ENCODE measurements around the gene P3H3.

P3H3 gene, protein sequence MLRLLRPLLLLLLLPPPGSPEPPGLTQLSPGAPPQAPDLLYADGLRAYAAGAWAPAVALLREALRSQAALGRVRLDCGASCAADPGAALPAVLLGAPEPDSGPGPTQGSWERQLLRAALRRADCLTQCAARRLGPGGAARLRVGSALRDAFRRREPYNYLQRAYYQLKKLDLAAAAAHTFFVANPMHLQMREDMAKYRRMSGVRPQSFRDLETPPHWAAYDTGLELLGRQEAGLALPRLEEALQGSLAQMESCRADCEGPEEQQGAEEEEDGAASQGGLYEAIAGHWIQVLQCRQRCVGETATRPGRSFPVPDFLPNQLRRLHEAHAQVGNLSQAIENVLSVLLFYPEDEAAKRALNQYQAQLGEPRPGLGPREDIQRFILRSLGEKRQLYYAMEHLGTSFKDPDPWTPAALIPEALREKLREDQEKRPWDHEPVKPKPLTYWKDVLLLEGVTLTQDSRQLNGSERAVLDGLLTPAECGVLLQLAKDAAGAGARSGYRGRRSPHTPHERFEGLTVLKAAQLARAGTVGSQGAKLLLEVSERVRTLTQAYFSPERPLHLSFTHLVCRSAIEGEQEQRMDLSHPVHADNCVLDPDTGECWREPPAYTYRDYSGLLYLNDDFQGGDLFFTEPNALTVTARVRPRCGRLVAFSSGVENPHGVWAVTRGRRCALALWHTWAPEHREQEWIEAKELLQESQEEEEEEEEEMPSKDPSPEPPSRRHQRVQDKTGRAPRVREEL

DNA sequence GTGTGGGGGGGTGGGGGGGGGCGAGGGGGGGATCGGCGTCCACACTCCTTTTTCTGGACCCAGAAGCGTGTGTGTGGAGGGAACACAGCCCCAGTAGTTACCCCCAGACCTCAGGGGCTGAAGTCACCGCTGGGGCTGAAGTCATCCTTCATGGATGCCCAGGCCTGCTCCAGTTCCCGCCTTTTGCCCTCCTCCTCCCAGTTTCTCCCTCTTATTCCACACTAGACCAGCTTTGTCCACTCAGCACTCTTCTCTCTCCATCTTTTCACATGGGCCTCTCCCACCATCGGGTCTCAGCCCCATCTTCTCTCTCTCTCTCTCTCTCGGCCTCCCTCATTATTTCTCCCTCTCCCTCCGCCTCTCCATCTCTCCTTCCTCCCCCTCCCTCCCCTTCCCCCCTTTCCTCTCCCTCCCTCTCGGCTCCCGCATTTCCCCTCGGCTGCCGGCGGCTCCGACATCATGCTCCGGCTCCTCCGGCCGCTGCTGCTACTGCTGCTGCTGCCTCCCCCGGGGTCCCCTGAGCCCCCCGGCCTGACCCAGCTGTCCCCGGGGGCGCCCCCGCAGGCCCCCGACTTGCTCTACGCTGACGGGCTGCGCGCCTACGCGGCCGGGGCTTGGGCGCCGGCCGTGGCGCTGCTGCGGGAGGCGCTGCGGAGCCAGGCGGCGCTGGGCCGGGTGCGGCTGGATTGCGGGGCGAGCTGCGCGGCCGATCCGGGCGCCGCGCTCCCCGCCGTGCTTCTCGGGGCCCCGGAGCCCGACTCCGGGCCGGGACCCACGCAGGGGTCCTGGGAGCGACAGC is at the start of gene P3H3:
Gene P3H3 (plus strand): TSS at position 426 of the 799 bp plus-strand sequence. CDS start 34 bp downstream, at position 460.
- no peak for DNase-seq (ENCODE audit: low read depth in 2 of 2)

DNA sequence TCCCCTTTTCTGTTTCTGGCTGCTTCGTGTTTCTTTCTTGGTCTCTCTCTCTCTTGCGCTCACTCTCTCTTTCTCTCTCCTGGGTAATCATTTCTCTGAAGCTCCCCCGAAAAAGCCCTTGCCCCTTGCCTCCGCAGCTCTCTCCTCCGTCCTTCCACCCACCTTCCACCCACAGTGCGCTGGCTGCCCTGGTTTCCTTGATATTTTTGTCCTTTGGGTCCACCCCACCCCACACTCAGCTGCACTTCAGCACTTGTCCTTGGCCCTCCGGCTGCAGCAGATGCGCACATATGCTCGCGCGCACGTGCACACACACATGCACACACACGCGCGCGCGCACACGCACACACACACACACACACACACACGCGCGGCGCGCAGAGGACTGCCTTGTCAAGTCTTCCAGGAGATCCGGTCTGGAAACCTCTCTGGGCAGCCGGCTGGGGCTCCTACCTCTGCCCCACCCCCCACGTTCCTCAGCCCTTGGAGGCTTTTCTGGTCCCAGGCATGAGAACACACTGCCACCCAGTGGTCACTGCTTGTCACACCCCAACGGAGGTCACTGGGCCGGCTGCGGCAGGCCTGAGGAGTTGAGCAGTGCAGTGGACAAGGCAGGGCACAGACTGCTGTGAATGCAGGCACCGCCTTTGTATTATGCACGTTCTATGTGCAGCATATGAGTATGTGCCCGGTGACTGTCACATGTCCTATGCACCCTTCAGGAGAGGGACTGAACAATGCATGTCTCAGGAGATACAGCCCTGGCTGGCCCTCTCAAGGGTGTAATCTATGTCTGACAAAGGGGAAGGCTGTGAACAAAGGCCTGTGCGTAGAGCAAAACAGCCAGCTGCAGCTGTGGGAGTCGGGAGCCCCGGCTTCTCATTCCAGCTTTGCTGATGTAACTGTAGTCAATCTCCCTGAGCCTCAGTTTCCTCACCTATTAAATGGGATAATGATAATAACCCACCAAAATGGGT is 49.3 kb upstream of the P3H3 start:
- peak; percentile 79 to 90 for DNase-seq (ENCODE audit: low read depth in 2 of 2)

DNA sequence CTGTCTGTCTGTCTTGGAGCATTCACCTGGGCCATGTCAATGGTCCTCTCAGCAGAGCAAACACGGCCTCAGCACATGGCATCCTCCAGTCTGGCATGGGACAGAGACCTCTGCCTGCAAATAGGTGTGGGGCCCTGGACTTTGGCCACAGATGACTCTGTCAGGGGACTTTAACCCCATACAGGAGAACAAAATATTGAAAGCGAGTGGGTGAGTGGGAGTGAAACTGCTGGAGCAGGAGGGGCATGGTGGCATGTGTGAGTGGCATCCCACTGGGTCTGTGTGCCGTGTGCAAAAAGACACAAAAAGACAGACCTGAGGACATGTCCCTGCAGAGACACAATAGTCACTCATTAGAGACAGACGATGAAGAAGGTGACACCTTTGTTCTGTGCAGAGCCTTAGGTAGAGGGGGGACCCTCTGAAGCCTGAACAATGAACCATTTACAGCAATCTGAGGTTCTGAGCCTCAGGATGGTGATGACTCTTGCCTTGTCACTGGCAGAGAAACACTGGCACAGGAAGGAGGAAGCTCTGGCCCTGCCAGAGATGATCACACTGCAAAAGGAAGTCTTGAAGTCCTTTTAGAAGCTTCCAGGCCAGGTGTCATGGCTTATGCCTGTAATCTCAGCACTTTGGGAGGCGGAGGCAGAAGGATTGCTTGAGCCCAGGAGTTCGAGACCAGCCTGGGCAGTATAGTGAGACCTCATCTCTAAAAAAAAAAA is 48.3 kb upstream of the P3H3 start:
- no peak for DNase-seq (ENCODE audit: low read depth in 2 of 2)

DNA sequence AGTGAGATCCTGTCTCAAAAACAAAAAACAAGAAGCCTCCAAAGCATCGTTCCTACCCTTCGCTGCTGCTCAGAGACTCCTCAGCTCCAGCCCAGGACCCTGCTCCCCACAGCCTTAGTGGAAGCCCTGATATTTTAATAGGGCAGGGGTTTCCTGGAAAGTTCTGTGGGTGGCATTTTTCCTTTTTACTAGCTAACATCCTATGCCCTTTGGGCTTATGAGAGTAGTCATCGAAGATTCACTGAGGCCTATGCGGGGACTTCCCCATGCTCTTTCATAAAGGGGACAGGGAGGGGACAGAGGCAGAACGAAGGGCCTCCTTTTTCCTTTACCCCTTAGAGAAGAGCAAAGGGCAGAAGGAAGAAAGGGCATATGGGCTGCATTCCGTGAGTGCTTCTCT is 47.6 kb upstream of the P3H3 start:
- DNase-seq (ENCODE audit: low read depth in 2 of 2) = no peak

DNA sequence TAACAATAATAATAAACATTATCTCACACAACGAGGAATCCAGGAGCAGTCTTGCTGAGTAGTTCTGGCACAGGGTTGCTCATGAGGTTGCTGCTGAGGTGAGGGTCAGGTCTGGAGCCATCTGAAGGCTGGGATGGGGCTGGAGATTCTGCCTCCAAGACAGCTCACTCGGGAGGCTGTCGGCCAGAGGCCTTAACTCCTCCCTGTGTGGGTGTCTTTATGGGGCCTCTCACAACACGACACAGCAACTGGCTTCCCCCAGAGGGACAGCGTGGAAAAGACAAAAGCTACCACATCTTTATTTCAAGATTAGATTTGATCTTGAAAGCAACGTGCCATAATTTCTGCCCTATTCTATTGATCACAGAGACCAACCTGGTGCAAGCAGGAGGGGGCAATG is 46.1 kb upstream of the P3H3 start:
- DNase-seq (ENCODE audit: low read depth in 2 of 2) = no peak

DNA sequence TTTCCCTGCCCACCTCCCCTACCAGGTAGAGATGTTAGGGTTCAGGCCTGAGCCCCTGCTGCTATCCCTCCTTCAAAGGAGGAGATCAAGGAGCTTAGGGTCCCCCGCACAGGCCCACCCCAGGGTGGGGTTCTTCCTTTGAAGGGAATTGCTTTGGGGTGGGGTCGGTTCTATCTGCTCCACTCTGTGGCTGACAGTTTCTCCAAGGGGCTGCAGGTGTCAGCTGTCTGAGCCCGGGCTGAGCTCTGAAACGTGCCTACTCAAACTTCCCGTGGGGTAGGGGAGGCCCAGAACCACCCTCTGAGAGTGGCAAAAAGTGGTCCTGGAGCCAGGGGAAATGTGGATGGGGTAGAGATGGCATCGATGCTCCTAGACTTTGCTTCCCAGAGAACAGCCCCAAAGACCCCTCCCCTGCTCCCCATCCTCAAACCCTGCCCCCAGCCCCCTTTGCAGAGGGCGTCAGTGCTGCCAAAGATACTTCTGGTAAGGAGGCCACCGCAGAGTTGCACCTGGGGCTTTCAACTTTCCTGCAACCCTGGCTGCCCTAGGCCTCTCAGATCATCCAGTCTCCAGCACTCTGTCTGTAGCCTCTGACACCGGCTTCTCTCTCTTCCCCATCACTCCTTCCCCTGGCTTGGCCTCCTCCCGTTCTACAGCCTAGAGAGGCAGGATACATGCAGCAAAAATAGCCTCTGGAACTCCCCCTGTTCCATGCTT is 45.2 kb upstream of the P3H3 start:
- DNase-seq (ENCODE audit: low read depth in 2 of 2) = no peak

DNA sequence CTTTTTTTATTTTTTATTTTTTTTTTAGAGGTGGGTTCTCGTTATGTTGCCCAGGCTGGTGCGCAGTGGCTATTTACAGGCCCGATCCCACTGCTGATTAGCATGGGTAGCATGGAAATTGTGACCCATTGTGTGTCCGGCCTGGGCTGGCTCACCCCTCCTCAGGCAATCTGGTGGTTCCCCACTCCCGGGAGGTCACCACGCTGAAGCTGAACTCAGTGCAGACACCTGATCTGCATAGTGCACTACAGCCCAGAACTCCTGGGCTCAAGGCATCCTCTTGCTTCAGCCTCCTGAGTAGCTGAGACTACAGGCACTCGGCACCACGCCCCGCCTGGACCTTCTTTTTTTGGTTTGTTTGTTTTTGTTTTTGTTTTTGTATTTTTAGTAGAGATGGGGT is 44.4 kb upstream of the P3H3 start:
- DNase-seq (ENCODE audit: low read depth in 2 of 2) = no peak

DNA sequence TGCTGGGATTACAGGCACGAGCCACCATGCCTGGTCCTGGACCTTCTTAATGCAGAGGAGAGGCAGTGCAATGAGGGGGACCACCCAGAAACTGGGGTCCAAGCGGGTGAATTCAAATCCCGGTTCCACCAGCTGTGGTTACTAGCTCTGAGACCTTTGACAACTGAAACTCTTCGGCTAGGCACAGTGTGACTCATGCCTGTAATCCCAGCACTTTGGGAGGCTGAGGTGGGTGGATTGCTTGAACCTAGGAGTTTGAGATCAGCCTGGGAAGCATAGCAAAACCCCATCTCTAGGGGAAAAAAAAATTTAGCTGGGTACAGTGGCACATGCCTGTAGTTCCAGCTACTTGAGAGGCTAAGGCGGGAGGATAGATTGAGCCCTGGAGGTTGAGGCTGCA is 43.9 kb upstream of the P3H3 start:
- no peak for DNase-seq (ENCODE audit: low read depth in 2 of 2)

DNA sequence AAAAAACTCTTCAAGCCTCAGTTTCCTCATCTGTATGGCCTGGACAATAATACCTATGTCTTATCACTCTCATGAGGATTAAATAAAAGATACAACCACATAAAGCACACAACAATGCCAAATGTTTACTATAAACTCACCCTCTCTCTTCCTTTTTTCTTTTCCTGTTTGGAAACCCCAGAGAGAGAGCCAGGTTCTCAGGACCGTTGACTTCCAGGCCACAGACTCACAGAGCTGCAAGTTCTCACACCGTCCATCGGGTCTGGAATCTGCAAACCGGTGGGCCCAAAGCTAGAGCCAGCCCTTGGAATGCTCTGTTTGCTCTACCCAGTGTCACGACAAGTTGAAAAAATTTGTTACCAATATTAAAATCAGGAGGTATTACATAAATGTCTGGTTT is 43.4 kb upstream of the P3H3 start:
- DNase-seq (ENCODE audit: low read depth in 2 of 2) = no peak

DNA sequence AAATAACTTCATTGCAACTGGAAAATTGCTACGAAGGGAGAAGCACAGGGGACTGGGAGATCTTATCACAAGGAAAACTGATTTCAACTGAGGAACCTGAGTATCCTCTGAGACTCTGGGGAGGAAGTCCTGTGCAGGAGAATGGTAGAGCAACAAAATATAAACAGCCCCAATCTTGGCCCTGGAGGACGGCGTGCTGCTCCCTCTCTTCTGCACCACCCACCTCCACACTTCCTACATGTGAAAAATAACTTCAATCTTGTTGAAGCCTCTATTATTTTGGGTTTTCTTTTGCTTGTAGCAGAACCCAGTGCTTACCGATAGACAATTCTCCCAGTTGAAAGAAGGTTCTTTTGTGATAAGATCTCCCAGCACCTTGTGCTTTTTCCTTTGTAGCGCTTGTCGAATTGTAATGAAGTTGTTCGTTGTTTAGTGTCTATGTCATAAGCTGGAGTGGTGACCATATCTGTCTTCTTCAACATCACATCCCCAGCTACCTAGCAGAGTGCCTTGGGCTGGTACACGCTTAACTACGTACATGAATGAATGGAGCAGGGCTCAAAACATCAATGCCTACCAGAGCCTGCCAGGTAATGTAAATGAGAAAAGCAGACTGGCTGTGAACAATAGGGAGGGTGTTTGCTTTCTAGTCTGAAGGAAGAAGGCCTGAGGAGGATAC is 41.7 kb upstream of the P3H3 start:
- no peak for DNase-seq (ENCODE audit: low read depth in 2 of 2)

DNA sequence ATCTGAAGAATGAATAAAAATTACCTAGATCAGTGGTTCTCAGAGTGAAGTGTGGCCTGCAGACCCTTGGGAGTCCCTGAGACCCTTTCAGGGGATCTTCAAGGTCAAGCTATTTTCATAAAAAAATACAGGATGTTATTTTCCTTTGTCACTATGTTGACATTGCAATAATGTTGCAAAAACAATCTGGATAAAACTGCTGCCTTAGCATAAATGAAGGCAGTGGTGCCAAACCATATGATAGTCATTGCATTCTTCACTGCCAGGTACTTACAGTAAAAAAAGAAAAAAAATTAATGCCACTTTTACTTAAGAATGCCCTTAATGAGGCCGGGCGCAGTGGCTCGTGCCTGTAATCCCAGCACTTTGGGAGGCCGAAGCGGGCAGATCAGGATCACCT is 40.9 kb upstream of the P3H3 start:
- no peak for DNase-seq (ENCODE audit: low read depth in 2 of 2)

DNA sequence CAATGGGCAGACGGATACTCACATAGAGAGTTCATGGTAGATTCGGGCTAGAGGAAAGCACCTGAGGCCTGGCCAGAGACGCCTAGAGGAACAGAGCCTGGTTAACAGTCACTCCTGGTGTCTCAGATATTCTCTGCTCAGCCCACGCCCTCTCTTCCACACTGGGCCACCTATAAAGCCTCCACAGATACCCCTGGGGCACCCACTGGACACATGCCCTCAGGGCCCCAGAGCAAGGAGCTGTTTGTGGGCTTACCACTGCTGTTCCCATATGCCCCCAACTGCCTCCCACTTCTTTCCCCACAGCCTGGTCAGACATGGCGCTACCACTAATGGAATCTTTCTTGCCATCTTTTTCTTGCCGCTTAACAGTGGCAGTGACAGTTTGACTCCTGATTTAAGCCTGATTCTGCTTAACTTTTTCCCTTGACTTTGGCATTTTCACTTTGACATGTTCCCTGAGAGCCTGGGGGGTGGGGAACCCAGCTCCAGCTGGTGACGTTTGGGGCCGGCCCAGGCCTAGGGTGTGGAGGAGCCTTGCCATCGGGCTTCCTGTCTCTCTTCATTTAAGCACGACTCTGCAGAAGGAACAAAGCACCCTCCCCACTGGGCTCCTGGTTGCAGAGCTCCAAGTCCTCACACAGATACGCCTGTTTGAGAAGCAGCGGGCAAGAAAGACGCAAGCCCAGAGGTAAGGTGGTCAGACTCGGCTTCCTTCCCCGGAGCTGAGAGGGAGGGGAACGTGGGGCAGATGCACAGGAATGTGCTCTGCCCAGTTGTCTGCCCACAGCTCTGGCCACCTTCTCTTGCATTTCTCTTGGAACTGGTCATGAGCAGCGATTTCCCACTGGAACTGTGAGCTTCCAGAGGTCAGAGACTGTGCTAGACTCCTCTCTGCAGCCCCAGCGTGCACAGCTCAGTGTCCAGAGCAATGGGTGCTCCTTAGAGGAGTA is 39.0 kb upstream of the P3H3 start, which contains the start of gene CD4:
Gene CD4 (plus strand): TSS at position 557 of the 953 bp plus-strand sequence. CDS start 10,611 bp downstream, outside the sequence.
- peak; percentile 74 to 80 for DNase-seq (ENCODE audit: low read depth in 2 of 2)

DNA sequence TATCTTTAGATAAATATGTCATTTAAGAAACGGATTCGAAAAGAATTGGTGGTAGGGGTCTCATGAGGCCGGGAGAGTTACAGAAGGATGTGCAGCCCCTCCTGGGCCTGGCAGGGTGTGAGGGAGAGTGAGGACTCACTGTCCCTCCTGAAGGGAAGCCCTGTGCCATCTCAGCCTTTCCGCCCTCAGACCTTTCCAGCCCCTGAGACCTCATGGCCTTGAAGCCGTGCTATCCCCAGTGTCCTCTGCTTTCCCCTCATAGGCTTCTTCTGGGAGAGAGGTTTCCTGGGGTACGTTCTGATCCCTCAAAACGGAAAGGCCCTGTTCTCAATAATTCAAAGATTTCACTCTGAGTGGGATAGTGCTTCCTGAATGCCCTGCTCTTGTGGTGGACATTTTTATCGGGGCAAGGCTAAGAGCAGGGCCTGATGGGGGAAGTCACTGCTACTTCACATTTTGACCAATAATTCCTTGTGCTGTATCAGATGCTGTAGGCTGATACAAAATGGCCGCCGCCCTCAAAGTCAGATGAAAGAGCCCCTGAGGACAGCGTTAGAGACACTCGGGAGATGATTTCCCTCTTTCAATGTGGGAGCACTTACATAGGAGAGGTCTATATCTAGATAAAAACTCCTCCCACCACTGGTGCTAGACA is 37.6 kb upstream of the P3H3 start:
- DNase-seq (ENCODE audit: low read depth in 2 of 2) = no peak

DNA sequence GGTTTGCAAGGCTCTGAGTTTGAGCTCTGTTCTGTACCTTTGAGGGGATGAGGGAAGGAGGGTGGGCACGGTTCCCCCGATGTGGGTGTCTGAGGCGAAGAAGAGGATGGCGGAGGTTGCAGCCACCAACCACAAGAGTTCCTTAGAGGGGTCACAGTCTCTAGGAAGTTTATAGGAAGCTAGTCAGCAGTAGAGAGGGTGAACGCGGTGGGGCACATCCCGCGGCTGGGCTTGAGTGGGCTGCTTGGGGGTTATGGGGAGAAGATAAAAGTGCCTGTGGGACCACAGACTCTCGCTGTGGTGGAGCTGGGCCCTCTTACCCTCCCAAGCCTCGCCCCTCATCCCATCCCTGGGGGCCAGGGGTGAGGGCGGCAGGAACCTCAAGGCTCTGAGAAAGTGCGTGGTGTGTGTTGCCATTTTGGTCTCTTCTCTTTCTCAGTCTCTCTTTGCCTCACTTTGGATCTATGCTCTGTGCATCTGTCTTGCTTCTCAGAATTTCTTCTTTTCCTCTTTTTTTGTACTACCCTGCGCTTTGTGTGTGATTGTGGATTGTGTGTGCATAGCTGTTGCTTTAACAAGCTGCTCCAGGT is 36.2 kb upstream of the P3H3 start:
- DNase-seq (ENCODE audit: low read depth in 2 of 2) = no peak

DNA sequence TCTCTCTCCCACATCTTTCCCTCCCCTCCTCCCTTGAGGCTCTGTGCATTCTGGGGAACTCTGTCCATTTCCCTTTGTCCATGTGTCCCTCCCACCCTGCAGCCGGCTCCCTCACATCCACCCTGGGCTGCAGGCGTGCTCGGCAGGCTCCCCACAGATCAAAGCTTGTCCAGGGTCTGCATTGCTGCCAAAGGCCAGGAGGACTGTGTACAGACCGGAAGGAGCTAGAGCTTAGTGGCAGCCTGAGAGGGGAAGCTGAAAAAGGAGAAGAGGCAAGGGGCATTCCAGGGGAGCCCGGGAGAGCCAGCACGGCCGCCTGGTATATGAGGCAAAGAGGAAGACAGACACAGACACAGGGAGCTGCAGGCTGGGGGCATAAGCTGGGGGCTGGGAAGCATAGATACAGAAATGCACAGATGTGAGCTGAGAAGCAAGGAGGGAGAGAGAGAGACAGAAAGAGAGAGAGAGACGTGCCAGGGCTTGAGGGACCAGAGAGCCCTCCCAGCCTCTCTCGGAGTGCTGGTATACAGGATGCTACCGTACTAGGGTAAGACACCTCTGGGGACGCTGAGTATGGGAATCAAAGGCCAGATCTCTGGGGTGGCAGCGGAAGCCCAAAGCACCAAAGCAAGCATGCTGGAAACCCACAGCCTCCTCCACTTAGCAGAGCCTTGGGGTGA is 35.5 kb upstream of the P3H3 start:
- DNase-seq (ENCODE audit: low read depth in 2 of 2) = no peak

DNA sequence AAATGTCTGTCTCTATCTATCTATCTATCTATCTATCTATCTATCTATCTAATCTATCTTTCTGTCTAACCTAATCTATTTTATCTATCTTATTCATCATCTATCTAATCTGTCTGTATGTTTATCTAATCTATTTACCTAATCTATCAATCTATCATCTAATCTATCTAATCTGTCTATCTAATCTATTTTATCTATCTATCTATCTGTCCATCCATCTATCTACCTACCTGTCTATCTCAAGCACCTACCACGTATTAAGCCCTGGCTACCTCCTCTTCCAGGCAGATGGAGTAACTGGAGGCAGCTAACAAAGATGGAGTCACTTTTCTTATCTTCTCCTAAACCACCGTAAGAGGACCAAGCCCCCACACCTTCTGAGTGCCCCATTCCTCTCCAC is 33.1 kb upstream of the P3H3 start:
- no peak for DNase-seq (ENCODE audit: low read depth in 2 of 2)

Measured in stimulated activated CD4-positive, alpha-beta T cell treated with anti-CD3 and anti-CD28 coated beads, Interleukin-15, amount 100 ng/mL, for 48 hours (primary cell).